GM13976 (cell line): ENCODE results near the gene ARL10.
A peak's percentile ranks its signal among the peaks of the same experiment; 100 is the strongest.

Experiments used
- DNase-seq: peaks from one replicate; pipeline ENCODE4 v3.0.0; 2012; ENCODE audit warnings: low spot score
- in situ Hi-C: fragments of 300-500 bp; cut with MboI; formaldehyde crosslinking; loops from one replicate; pipeline ENCODE4 v1.12.0; 2022; ENCODE audit warnings: low sequenced_read_pairs, mixed read lengths, inconsistent platforms; ENCODE audit not compliant: unreplicated experiment
- TF ChIP-seq, protein P1 (sequence below): IDR thresholded peaks from 2 replicates; pipeline ENCODE4 v1.5.1; 2012; ENCODE audit warnings: borderline replicate concordance, mild to moderate bottlenecking; ENCODE audit not compliant: insufficient read depth; ENCODE audit errors: extremely low read depth, missing control alignments, control extremely low read depth

ARL10 gene

DNA sequence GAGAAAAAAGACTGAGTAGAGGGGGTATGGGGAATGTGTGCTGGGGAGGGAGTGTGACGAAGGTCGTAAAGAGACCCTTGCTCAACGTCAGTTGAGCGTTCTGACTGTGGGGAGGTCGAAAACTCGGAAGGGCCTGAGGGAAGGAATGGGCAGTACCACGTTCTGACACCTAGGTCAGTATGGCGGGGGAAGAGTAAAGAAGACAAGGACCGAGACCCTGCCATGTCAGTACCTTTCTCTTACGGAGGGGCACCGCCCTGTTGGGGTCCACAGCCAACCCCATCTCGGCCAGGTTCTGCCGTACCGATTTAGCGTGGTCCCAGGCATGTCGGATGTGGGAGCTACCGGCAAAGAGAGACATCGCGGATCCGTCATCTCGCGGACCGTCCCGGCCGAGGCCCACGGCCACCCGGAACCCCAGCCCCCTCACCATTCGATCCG, 22.7 kb downstream of the ARL10 start:
- no peak for DNase-seq
- in situ Hi-C loops: no loop called here
- TF ChIP-seq, protein P1, sequence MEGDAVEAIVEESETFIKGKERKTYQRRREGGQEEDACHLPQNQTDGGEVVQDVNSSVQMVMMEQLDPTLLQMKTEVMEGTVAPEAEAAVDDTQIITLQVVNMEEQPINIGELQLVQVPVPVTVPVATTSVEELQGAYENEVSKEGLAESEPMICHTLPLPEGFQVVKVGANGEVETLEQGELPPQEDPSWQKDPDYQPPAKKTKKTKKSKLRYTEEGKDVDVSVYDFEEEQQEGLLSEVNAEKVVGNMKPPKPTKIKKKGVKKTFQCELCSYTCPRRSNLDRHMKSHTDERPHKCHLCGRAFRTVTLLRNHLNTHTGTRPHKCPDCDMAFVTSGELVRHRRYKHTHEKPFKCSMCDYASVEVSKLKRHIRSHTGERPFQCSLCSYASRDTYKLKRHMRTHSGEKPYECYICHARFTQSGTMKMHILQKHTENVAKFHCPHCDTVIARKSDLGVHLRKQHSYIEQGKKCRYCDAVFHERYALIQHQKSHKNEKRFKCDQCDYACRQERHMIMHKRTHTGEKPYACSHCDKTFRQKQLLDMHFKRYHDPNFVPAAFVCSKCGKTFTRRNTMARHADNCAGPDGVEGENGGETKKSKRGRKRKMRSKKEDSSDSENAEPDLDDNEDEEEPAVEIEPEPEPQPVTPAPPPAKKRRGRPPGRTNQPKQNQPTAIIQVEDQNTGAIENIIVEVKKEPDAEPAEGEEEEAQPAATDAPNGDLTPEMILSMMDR: no peak

DNA sequence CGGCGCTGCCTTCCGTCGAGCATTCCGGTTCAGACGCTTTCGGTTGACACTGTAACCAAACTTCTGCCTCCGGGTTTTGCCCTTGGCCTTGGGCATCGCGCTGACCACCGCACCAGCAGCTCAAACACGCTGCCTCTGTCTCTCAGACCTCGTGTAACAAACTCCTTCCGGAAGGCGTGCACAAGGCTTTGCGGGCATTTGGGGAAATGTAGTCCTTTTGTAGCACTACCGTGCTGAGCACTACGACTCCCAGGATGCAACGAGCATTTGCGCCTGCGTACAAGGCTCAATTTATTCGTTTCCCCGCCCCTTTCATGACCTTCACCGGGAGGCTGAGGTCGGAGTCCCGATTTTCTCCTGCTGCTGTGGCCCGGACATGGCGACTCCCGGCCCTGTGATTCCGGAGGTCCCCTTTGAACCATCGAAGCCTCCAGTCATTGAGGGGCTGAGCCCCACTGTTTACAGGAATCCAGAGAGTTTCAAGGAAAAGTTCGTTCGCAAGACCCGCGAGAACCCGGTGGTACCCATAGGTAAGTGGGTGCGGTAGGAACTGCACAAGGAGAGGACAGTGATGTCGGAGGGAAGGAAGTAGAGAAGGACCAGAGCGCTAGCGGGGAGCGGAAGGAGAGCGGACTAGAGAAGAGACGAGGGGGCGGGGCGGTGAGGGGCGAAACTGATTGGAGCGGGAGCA, 23.3 kb downstream of the ARL10 start, which contains the start of the genes HIGD2A and NOP16:
Gene HIGD2A (plus strand): TSS at position 308 of the 691 bp plus-strand sequence. CDS start 69 bp downstream, at position 377.
Gene NOP16 (minus strand): TSS at position 155 of the 691 bp plus-strand sequence. CDS start 59 bp downstream, at position 96.
- in situ Hi-C loops: no loop called here
- TF ChIP-seq, protein P1: no peak
- peak; percentile 97 for DNase-seq

DNA sequence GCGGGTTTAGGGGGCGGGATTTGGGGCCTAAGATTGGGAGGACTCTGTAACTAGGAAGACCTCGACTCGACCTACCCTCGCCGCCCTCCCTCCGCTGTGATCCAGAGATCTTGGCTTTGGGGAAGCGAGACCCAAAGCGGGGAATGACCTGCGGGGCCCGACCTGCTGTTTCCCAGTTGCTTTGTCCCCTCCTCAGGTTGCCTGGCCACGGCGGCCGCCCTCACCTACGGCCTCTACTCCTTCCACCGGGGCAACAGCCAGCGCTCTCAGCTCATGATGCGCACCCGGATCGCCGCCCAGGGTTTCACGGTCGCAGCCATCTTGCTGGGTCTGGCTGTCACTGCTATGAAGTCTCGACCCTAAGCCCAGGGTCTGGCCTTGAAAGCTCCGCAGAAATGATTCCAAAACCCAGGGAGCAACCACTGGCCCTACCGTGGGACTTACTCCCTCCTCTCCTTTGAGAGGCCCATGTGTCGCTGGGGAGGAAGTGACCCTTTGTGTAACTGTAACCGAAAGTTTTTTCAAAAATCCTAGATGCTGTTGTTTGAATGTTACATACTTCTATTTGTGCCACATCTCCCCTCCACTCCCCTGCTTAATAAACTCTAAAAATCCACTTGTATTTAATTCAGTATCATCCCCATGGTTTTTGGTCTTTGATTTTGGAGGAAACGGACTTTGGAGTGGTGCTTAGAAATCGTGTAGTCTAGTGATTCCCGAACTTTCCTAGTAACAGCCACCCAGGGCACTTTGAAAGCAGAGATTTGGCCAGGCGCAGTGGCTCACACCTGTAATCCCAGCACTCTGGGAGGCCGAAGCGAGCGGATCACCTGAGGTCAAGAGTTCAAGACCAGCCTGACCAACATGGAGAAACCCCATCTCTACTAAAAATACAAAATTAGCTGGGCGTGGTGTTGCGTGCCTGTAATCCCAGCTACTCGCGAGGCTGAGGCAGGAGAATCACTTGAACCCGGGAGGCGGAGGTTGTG, 24.1 kb downstream of the ARL10 start:
- in situ Hi-C loops: no loop called here
- no peak for DNase-seq

DNA sequence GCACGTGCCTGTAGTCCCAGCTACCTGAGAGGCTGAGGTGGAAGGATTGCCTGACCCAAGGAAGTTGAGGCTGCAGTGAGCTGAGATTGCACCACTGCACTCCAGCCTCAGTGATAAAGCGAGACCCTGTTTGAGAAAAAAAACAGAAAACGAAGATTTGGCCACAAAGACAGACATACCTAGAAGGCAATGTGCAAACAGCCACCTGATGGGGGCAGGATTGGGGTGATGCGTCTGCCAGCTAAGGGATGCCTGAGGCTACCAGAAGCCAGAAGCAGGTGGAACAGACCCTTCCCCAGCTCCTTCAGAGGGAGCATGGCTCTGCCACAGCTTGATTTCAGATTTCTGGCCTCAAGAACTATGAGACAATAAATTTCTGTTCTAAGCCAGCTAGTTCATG, 26.2 kb downstream of the ARL10 start:
- in situ Hi-C loops: no loop called here
- TF ChIP-seq, protein P1: no peak
- no peak for DNase-seq

More for the DNA sequence above, 24.1 kb downstream of the ARL10 start:
- TF ChIP-seq, protein P1: no peak

DNA sequence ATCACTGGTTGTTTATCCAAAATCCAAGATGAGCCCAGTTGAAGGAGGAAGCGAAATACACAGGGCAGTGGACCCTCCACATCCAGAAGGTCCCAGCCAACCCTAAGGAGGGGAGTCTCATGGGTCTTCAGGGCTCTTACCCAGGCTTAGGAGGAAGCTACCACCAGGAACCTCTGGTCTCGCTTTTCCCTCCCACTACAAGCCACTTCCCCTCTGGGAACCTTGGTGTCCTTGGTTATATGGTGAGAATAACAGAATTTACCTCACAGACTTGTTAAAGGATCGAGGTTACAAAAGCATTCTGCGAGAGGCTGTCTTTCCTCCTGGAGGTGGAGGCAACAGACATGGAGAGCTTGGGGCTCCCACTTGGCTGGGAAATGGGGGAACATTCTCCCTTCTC, 26.7 kb downstream of the ARL10 start:
- TF ChIP-seq, protein P1: no peak
- DNase-seq: no peak
- in situ Hi-C loops: no loop called here

DNA sequence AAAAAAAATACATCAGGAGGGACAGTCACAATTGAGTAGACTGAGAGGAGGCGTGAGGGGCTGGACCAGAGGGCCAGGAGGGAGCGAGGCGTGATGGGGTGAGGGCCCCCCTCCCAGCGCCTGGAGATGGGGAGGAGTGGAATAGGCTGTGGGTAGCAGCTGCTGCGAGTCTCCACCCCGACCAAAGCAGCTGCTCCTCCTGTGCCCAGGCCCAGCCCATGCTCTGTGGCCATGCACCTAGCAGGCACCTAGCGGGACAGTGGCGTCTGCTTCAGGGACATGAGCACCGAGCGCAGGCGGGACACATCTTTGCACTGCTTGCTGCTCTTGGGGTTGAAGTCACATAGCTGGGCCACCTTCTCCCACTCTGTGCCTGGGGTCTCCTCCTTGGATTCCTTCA, 27.2 kb downstream of the ARL10 start:
- DNase-seq: no peak
- TF ChIP-seq, protein P1: no peak
- in situ Hi-C loops: no loop called here
